ENCODE data around the gene RNF112. TPM values are rescaled to one million over a fixed set of nuclear protein-coding genes. Genes with fewer than 3 reads are reported as not detected.

The RNF112 gene
- total RNA-seq, 2 donors from 2014 or later, result 2.8 to 8.3 TPM

- Histone ChIP-seq H3K27ac (peak overlapping the region in 1 of 2 donors; percentile 3), H3K4me3 (no peak overlapping the region), H3K36me3 (peaks cover 26% of the 10 kb centered on the region), H3K4me1 (ENCODE audit: control insufficient read depth in 1 of 2, low read depth in 2 of 2) (peaks cover 28 to 70% of the 10 kb centered on the region in 2 donors), H3K27me3 (replicated peaks; ENCODE audit: insufficient read depth) (no peaks in the 10 kb centered on the region), H3K9me3 (no peaks in the 10 kb centered on the region)
- DNase-seq (ENCODE audit: low spot score) (no peak), ATAC-seq (ENCODE audit: insufficient number of reproducible peaks, low FRiP score, low read depth) (no peak)
- TF ChIP-seq, protein P1, sequence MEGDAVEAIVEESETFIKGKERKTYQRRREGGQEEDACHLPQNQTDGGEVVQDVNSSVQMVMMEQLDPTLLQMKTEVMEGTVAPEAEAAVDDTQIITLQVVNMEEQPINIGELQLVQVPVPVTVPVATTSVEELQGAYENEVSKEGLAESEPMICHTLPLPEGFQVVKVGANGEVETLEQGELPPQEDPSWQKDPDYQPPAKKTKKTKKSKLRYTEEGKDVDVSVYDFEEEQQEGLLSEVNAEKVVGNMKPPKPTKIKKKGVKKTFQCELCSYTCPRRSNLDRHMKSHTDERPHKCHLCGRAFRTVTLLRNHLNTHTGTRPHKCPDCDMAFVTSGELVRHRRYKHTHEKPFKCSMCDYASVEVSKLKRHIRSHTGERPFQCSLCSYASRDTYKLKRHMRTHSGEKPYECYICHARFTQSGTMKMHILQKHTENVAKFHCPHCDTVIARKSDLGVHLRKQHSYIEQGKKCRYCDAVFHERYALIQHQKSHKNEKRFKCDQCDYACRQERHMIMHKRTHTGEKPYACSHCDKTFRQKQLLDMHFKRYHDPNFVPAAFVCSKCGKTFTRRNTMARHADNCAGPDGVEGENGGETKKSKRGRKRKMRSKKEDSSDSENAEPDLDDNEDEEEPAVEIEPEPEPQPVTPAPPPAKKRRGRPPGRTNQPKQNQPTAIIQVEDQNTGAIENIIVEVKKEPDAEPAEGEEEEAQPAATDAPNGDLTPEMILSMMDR (IDR thresholded peaks at IDR 0.05), result no peak
Observed at GRCh38 chr17:19380481-19381301, 30.3 kb upstream of the RNF112 start.

DNA sequence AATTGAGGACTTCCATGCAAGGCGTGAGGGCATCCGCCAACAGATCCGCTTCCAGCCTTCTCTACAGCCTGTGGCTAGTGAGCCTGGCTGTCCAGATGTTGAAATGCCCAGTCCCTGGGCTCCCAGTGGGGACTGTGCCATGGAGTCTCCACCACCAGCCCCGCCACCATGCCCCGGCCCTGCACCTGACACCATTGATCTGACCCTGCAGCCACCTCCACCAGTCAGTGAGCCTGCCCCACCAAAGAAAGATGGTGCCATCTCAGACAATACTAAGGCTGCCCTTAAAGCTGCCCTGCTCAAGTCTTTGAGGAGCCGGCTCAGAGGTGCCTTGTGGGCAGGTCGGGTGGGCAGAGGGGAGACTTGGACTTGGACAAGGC lies 29.7 kb upstream of the RNF112 start:
- H3K27me3 ChIP-seq (replicated peaks; ENCODE audit: insufficient read depth), result no peaks in the 10 kb centered on the region
- H3K9me3 ChIP-seq, result no peaks in the 10 kb centered on the region
- TF ChIP-seq, protein P1 (IDR thresholded peaks at IDR 0.05), result no peak
- H3K4me1 ChIP-seq (ENCODE audit: control insufficient read depth in 1 of 2, low read depth in 2 of 2), result peaks cover 32 to 77% of the 10 kb centered on the region in 2 donors
- peaks cover 26% of the 10 kb centered on the region for H3K36me3 ChIP-seq
- no peak overlapping the region for H3K4me3 ChIP-seq
- no peak for DNase-seq (ENCODE audit: low spot score)
- no peak for ATAC-seq (ENCODE audit: insufficient number of reproducible peaks, low FRiP score, low read depth)
- peak overlapping the region in 1 of 2 donors; percentile 3 for H3K27ac ChIP-seq

DNA sequence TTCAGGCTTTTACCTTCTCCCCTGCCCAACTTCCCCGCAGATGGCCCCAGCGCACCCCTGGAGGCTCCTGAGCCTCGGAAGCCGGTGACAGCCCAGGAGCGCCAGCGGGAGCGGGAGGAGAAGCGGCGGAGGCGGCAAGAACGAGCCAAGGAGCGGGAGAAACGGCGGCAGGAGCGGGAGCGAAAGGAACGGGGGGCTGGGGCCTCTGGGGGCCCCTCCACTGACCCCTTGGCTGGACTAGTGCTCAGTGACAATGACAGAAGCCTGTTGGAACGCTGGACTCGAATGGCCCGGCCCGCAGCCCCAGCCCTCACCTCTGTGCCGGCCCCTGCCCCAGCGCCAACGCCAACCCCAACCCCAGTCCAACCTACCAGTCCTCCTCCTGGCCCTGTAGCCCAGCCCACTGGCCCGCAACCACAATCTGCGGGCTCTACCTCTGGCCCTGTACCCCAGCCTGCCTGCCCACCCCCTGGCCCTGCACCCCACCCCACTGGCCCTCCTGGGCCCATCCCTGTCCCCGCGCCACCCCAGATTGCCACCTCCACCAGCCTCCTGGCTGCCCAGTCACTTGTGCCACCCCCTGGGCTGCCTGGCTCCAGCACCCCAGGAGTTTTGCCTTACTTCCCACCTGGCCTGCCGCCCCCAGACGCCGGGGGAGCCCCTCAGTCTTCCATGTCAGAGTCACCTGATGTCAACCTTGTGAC lies 29.1 kb upstream of the RNF112 start:
- peaks cover 30 to 78% of the 10 kb centered on the region in 2 donors for H3K4me1 ChIP-seq (ENCODE audit: control insufficient read depth in 1 of 2, low read depth in 2 of 2)
- ATAC-seq (ENCODE audit: insufficient number of reproducible peaks, low FRiP score, low read depth) (no peak), DNase-seq (ENCODE audit: low spot score) (no peak)
- TF ChIP-seq, protein P1 (IDR thresholded peaks at IDR 0.05), result no peak
- H3K27ac ChIP-seq, result peak overlapping the region; percentile 34 to 99
- H3K9me3 ChIP-seq, result no peaks in the 10 kb centered on the region
- H3K36me3 ChIP-seq, result peaks cover 26% of the 10 kb centered on the region
- H3K27me3 ChIP-seq (replicated peaks; ENCODE audit: insufficient read depth), result no peaks in the 10 kb centered on the region
- H3K4me3 ChIP-seq, result no peak overlapping the region

DNA sequence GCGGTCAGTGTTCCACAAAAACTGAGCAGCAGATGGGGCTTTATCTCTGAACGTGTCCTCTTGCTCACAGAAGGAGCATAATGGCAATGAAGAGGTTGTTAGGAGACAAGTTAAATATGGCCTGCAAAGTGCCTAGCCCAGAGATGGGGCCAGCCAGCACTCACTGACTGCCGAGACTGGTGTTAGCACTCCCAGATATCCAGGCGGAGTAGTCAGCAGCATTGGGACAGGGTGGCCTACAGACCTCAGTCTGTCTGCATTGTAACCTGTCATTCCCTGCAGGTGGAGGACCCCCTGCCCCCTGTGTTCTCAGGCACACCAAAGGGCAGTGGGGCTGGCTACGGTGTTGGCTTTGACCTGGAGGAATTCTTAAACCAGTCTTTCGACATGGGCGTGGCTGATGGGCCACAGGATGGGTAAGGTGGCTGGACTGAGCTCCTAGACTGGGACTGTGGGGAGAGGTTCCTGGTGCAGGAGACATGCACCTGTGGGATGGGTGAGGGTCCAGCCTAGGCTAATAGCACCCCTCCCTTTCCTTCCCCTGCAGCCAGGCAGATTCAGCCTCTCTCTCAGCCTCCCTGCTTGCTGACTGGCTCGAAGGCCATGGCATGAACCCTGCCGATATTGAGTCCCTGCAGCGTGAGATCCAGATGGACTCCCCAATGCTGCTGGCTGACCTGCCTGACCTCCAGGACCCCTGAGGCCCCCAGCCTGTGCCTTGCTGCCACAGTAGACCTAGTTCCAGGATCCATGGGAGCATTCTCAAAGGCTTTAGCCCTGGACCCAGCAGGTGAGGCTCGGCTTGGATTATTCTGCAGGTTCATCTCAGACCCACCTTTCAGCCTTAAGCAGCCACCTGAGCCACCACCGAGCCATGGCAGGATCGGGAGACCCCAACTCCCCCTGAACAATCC lies 28.2 kb upstream of the RNF112 start:
- Histone ChIP-seq H3K36me3 (peaks cover 26% of the 10 kb centered on the region), H3K27ac (peak overlapping the region; percentile 34 to 99), H3K4me1 (ENCODE audit: control insufficient read depth in 1 of 2, low read depth in 2 of 2) (peaks cover 35 to 83% of the 10 kb centered on the region in 2 donors), H3K4me3 (no peak overlapping the region), H3K9me3 (no peaks in the 10 kb centered on the region), H3K27me3 (replicated peaks; ENCODE audit: insufficient read depth) (no peaks in the 10 kb centered on the region)
- TF ChIP-seq, protein P1 (IDR thresholded peaks at IDR 0.05), result no peak
- no peak for DNase-seq (ENCODE audit: low spot score)
- ATAC-seq (ENCODE audit: insufficient number of reproducible peaks, low FRiP score, low read depth), result no peak
